K562 treated with DMSO at 1 percent for 4 hours (cell line): ENCODE data around the gene CRNN. TPM values are rescaled to one million over a fixed set of nuclear protein-coding genes. Genes with fewer than 3 reads are reported as not detected.

Source experiments
- total RNA-seq: library from RNA; unstranded; fragments of 300-600 nt; gene quantifications from 2 replicates; pipeline ENCODE4 v1.2.3, GENCODE V29; 2022; ENCODE audit not compliant: insufficient read depth

Gene CRNN
- not detected in 2 replicates for total RNA-seq

GRCh38 chr1:152413909-152414308 lies at the start of gene CRNN:
Gene CRNN (minus strand): TSS chr1:152414263. CDS start chr1:152412233, 2,030 bp downstream.

DNA sequence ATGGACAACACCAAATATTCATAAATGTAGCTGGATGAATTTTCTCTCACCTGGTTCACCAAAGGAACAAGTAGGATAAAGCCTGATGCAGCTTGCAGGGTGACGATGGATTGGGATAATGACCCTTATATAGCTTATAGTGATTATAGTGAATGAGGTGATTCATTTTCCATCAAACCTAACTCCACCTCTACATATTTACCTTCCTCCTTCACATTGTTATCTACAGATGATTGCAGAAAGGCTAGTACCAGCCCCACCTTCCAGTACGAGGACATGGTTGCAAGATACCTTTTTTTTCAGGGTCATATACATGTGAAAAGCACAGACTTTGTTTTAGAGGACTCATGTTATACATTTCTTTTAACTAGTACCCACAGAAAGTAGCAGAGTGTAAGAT lies 54.2 kb downstream of the CRNN start, which contains the start of gene FLG2:
Gene FLG2, minus strand, starts transcription at position 101 of the 400 bp plus-strand sequence. CDS start 1,122 bp downstream, outside the sequence.

Other genes with a start within 250 kb of the CRNN start
- gene HRNR, start 190.1 kb downstream of the CRNN start, total RNA-seq = not detected in 2 replicates
- gene FLG, start 89.0 kb downstream of the CRNN start, total RNA-seq = not detected in 2 replicates
- not detected in 2 replicates for gene FLG2, start 54.3 kb downstream of the CRNN start, total RNA-seq
- not detected in 2 replicates for gene LCE5A, start 96.5 kb upstream of the CRNN start, total RNA-seq
- gene CRCT1, start 100.2 kb upstream of the CRNN start, total RNA-seq = not detected in 2 replicates
- not detected in 2 replicates for gene LCE3E, start 152.5 kb upstream of the CRNN start, total RNA-seq
- gene LCE3D, start 166.3 kb upstream of the CRNN start, total RNA-seq = not detected in 2 replicates
- gene LCE3C, start 186.0 kb upstream of the CRNN start, total RNA-seq = not detected in 2 replicates
- gene LCE3B, start 199.5 kb upstream of the CRNN start, total RNA-seq = not detected in 2 replicates
- not detected in 2 replicates for gene LCE3A, start 208.8 kb upstream of the CRNN start, total RNA-seq
- not detected in 2 replicates for gene LCE2D, start 249.1 kb upstream of the CRNN start, total RNA-seq